ENCODE data around the gene COPA. TPM values are rescaled to one million over a fixed set of nuclear protein-coding genes. Genes with fewer than 3 reads are reported as not detected.

Gene COPA
- total RNA-seq, 4 donors from 2014 or later, result 172 to 334 (median 182) TPM

- DNase-seq, result no peak
- Histone ChIP-seq H3K27ac (no peak overlapping the region), H3K4me3 (replicated peaks in 1 of 3) (no peak overlapping the region), H3K9me3 (no peaks in the 10 kb centered on the region), H3K36me3 (peaks cover 88 to 96% of the 10 kb centered on the region in 2 donors), H3K27me3 (no peaks in the 10 kb centered on the region), H3K4me1 (no peaks in the 10 kb centered on the region)
- intact Hi-C loops (cut with DNase I), result no loop called here
- 78 to 84% methylated on average over 1 of the region's 1 CpG for WGBS, 2 donors
- TF ChIP-seq POLR2A (IDR thresholded peaks at IDR 0.05), result no peak
- TF ChIP-seq, protein P1, sequence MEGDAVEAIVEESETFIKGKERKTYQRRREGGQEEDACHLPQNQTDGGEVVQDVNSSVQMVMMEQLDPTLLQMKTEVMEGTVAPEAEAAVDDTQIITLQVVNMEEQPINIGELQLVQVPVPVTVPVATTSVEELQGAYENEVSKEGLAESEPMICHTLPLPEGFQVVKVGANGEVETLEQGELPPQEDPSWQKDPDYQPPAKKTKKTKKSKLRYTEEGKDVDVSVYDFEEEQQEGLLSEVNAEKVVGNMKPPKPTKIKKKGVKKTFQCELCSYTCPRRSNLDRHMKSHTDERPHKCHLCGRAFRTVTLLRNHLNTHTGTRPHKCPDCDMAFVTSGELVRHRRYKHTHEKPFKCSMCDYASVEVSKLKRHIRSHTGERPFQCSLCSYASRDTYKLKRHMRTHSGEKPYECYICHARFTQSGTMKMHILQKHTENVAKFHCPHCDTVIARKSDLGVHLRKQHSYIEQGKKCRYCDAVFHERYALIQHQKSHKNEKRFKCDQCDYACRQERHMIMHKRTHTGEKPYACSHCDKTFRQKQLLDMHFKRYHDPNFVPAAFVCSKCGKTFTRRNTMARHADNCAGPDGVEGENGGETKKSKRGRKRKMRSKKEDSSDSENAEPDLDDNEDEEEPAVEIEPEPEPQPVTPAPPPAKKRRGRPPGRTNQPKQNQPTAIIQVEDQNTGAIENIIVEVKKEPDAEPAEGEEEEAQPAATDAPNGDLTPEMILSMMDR (IDR thresholded peaks at IDR 0.05), result no peak
Observed at GRCh38 chr1:160309571-160309970, 33.5 kb downstream of the COPA start.

DNA sequence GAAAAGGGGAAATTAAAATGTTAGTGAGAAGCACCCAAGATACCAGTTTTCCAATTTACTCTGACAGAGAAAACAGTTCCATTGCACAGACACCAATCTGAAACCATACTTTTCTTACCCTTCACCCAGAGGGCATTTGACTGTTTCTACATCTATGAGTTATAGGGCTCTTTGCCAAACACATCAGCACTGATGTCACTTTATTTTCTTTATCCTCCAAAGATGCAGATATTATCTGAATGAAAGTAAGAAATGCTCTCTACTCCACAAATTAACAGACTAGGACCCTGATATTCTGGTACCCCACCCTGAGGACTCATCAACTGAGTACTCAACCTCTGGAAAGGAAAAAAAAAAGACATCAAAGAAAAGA is 33.9 kb downstream of the COPA start:
- Histone ChIP-seq H3K27me3 (no peaks in the 10 kb centered on the region), H3K4me1 (no peaks in the 10 kb centered on the region), H3K36me3 (peaks cover 88 to 93% of the 10 kb centered on the region in 2 donors), H3K9me3 (no peaks in the 10 kb centered on the region), H3K27ac (no peak overlapping the region), H3K4me3 (replicated peaks in 1 of 3) (no peak overlapping the region)
- TF ChIP-seq, protein P1 (IDR thresholded peaks at IDR 0.05), result no peak
- TF ChIP-seq POLR2A (IDR thresholded peaks at IDR 0.05), result no peak
- intact Hi-C loops (cut with DNase I), result no loop called here
- no peak for DNase-seq

- Histone ChIP-seq H3K9me3 (no peaks in the 10 kb centered on the region), H3K36me3 (peaks cover 88 to 93% of the 10 kb centered on the region in 2 donors), H3K27me3 (no peaks in the 10 kb centered on the region), H3K27ac (no peak overlapping the region), H3K4me3 (replicated peaks in 1 of 3) (no peak overlapping the region), H3K4me1 (no peaks in the 10 kb centered on the region)
- TF ChIP-seq, protein P1 (IDR thresholded peaks at IDR 0.05), result no peak
- no peak for TF ChIP-seq POLR2A (IDR thresholded peaks at IDR 0.05)
- WGBS, 2 donors, result 86 to 87% methylated on average over 4 of the region's 4 CpGs
- no peak for DNase-seq
- intact Hi-C loops (cut with DNase I), result no loop called here
Observed at GRCh38 chr1:160308451-160309184, 34.4 kb downstream of the COPA start.

DNA sequence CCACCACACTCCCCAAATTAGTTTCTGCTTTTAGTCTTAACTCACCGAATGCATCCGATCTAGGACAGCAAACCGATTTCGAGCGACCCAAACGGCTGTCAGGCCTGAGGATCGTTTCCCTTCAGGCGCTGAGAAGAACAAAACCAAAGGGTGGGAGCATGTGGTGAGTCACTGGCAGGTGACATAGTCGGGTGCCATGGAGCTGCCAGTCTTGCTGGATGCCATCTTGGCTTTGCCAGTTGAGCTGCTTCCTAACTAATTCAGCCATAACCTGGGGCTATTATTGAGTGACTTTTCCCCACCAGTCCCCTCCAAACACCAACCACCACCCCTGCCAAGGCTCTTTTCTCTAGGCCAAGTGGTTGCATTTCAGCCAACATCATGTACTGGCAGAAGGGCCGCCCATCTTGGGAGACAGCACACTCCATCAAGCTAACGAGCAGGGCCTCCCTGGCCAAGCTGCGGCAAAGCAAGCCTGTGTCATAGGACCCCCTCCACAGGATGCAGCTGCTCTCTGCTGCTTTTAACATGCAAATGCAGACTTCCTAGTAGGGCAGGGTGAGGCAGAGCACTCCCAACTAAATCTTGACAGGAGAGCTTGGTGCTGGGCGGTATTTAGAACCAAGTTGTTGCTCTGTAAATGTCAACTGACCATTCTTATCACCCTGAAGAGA is 35.8 kb downstream of the COPA start:
- H3K4me3 ChIP-seq (replicated peaks in 1 of 3), result no peak overlapping the region
- DNase-seq, result no peak
- H3K27me3 ChIP-seq, result no peaks in the 10 kb centered on the region
- H3K4me1 ChIP-seq, result no peaks in the 10 kb centered on the region
- H3K36me3 ChIP-seq, result peaks cover 76 to 95% of the 10 kb centered on the region in 2 donors
- H3K27ac ChIP-seq, result no peak overlapping the region
- H3K9me3 ChIP-seq, result no peaks in the 10 kb centered on the region
- TF ChIP-seq, protein P1 (IDR thresholded peaks at IDR 0.05), result no peak
- no peak for TF ChIP-seq POLR2A (IDR thresholded peaks at IDR 0.05)
- intact Hi-C loops (cut with DNase I), result no loop called here
- WGBS, 2 donors, result 89 to 92% methylated on average over 12 of the region's 13 CpGs

- no peak overlapping the region for H3K27ac ChIP-seq
- TF ChIP-seq POLR2A (IDR thresholded peaks at IDR 0.05), result no peak
- TF ChIP-seq, protein P1 (IDR thresholded peaks at IDR 0.05), result no peak
- no peak overlapping the region for H3K4me3 ChIP-seq (replicated peaks in 1 of 3)
- H3K36me3 ChIP-seq, result peaks cover 59 to 80% of the 10 kb centered on the region in 2 donors
- no peaks in the 10 kb centered on the region for H3K27me3 ChIP-seq
- DNase-seq, result no peak
- H3K9me3 ChIP-seq, result no peaks in the 10 kb centered on the region
- 87 to 89% methylated on average over 7 of the region's 7 CpGs for WGBS, 2 donors
- intact Hi-C loops (cut with DNase I), result no loop called here
- no peaks in the 10 kb centered on the region for H3K4me1 ChIP-seq
Observed at GRCh38 chr1:160300173-160300572, 42.9 kb downstream of the COPA start.
